Fibroblast of peridontal ligament (primary cell): Measurements from ENCODE around the gene ARHGAP4.

ENCODE experiments used
- DNase-seq: peaks from one replicate; pipeline ENCODE4 v3.0.0-alpha.2; 2010; ENCODE audit errors: extremely low read depth

ARHGAP4 gene

GRCh38 chrX:153906126-153906917 lies 19.7 kb downstream of the ARHGAP4 start:
- DNase-seq, result no peak

GRCh38 chrX:153905481-153906095 lies 20.5 kb downstream of the ARHGAP4 start:
- no peak for DNase-seq

GRCh38 chrX:153903991-153904957 lies 21.8 kb downstream of the ARHGAP4 start, which contains the start of gene AVPR2:
Gene AVPR2, plus strand, starts transcription at chrX:153904673. Its CDS starts 473 bp downstream, at chrX:153905146.
- DNase-seq, result no peak

GRCh38 chrX:153903238-153903980 lies 22.7 kb downstream of the ARHGAP4 start:
- no peak for DNase-seq

- DNase-seq, result no peak
Measured at GRCh38 chrX:153902385-153902784, 23.7 kb downstream of the ARHGAP4 start.

- no peak for DNase-seq
Measured at GRCh38 chrX:153901753-153902140, 24.3 kb downstream of the ARHGAP4 start.

- peak; percentile 75 for DNase-seq
Measured at GRCh38 chrX:153900831-153901752, 25.0 kb downstream of the ARHGAP4 start.

GRCh38 chrX:153897899-153898298 lies 28.2 kb downstream of the ARHGAP4 start:
- DNase-seq, result no peak

GRCh38 chrX:153889123-153889522 lies 36.9 kb downstream of the ARHGAP4 start:
- no peak for DNase-seq

GRCh38 chrX:153888344-153888743 lies 37.7 kb downstream of the ARHGAP4 start:
- DNase-seq, result no peak

- DNase-seq, result no peak
Measured at GRCh38 chrX:153887385-153887784, 38.7 kb downstream of the ARHGAP4 start.

GRCh38 chrX:153886915-153887314 lies 39.1 kb downstream of the ARHGAP4 start:
- DNase-seq, result no peak

- no peak for DNase-seq
Measured at GRCh38 chrX:153885968-153886903, 39.8 kb downstream of the ARHGAP4 start, which contains the start of gene L1CAM. Gene L1CAM, minus strand, starts transcription at chrX:153886173. Its CDS starts 10,337 bp downstream, at chrX:153875836.

- DNase-seq, result no peak
Measured at GRCh38 chrX:153885208-153885787, 40.8 kb downstream of the ARHGAP4 start.

GRCh38 chrX:153884590-153884989 lies 41.5 kb downstream of the ARHGAP4 start:
- DNase-seq, result no peak

- no peak for DNase-seq
Measured at GRCh38 chrX:153884136-153884535, 41.9 kb downstream of the ARHGAP4 start.

GRCh38 chrX:153883163-153883843 lies 42.8 kb downstream of the ARHGAP4 start:
- no peak for DNase-seq

GRCh38 chrX:153882557-153882956 lies 43.5 kb downstream of the ARHGAP4 start:
- no peak for DNase-seq
